SKM-1 treated with dmso at 0.1 percent for 144 hours (cell line): ENCODE data around the gene SHISA7.
A peak's percentile ranks its signal among the peaks of the same experiment; 100 is the strongest.
"Not testable (repeated sequence)": the region's sequence is repeated elsewhere in the genome, so short reads cannot be mapped to it uniquely, and the experiment has no call there.

Experiments
- DNase-seq: peaks from one replicate; lab custom pipeline; 2025; ENCODE audit not compliant: unreplicated experiment; lab: John Stamatoyannopoulos, UW

SHISA7 gene

GRCh38 chr19:55421281-55421680 lies 21.8 kb downstream of the SHISA7 start:
- not testable (repeated sequence) for DNase-seq

GRCh38 chr19:55419624-55420236 lies 23.4 kb downstream of the SHISA7 start:
- DNase-seq, result no peak

GRCh38 chr19:55419103-55419502 lies 24.0 kb downstream of the SHISA7 start:
- no peak for DNase-seq

GRCh38 chr19:55418185-55418584 lies 24.9 kb downstream of the SHISA7 start:
- peak; percentile 31 for DNase-seq

- no peak for DNase-seq
Measured at GRCh38 chr19:55410168-55410567, 32.9 kb downstream of the SHISA7 start.

- DNase-seq, result not testable (repeated sequence)
Measured at GRCh38 chr19:55409179-55409578, 33.9 kb downstream of the SHISA7 start.

- no peak for DNase-seq
Measured at GRCh38 chr19:55408533-55408872, 34.6 kb downstream of the SHISA7 start.

GRCh38 chr19:55407800-55408532 lies 35.1 kb downstream of the SHISA7 start:
- DNase-seq, result peak; percentile 89

- not testable (repeated sequence) for DNase-seq
Measured at GRCh38 chr19:55407550-55407799, 35.6 kb downstream of the SHISA7 start, which contains the start of gene UBE2S. TSS of gene UBE2S (minus strand) at chr19:55407788. CDS start at chr19:55407589, 199 bp downstream.

GRCh38 chr19:55406826-55407549 lies 36.1 kb downstream of the SHISA7 start:
- no peak for DNase-seq

- no peak for DNase-seq
Measured at GRCh38 chr19:55406091-55406825, 36.8 kb downstream of the SHISA7 start.

- no peak for DNase-seq
Measured at GRCh38 chr19:55405638-55406037, 37.5 kb downstream of the SHISA7 start.

- DNase-seq, result no peak
Measured at GRCh38 chr19:55402509-55402908, 40.6 kb downstream of the SHISA7 start.

- not testable (repeated sequence) for DNase-seq
Measured at GRCh38 chr19:55401390-55401789, 41.7 kb downstream of the SHISA7 start.

- no peak for DNase-seq
Measured at GRCh38 chr19:55400281-55401087, 42.6 kb downstream of the SHISA7 start.

- no peak for DNase-seq
Measured at GRCh38 chr19:55398200-55398925, 44.7 kb downstream of the SHISA7 start.

GRCh38 chr19:55392820-55393761 lies 50.0 kb downstream of the SHISA7 start:
- DNase-seq, result no peak

GRCh38 chr19:55391702-55392615 lies 51.1 kb downstream of the SHISA7 start:
- no peak for DNase-seq
